Embryonic facial prominence (tissue), 1 donor: ENCODE data around the gene LRIG3.
"Not testable (repeated sequence)": the region's sequence is repeated elsewhere in the genome, so short reads cannot be mapped to it uniquely, and the experiment has no call there.

ENCODE experiments used
- DNase-seq: peaks from one replicate; pipeline ENCODE4 v3.0.0-alpha.2; 2016; ENCODE audit errors: extremely low spot score

Gene LRIG3

GRCh38 chr12:58906917-58907316 is 13.4 kb downstream of the LRIG3 start:
- DNase-seq: no peak

DNA sequence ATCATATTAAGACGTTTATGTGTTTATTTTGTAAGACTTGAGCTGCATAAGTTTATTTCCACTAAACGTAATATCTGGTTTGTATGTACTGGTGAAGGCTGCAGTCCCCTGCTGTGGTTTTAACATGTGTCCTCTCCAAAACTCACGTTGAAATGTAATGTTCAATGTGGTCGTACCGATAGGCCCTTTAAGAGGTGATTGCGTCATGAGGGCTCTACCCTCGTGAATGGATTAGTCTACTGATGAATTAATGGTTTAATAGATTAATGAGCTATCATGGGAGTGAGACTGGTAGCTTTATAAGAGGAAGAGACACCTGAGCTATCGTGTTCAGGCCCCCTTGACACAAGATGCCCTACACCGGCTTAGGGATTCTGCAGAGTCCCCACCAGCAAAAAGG is 14.9 kb downstream of the LRIG3 start:
- DNase-seq: no peak

DNA sequence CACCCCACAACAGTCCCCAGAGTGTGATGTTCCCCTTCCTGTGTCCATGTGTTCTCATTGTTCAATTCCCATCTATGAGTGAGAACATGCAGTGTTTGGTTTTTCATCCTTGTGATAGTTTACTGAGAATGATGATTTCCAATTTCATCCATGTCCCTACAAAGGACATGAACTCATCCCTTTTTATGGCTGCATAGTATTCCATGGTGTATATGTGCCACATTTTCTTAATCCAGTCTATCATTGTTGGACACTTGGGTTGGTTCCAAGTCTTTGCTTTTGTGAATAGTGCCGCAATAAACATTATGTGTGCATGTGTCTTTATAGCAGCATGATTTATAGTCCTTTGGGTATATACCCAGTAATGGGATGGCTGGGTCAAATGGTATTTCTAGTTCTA is 17.6 kb downstream of the LRIG3 start:
- DNase-seq: not testable (repeated sequence)

GRCh38 chr12:58901664-58902063 is 18.6 kb downstream of the LRIG3 start:
- no peak for DNase-seq

- DNase-seq: no peak
These were observed 22.3 kb downstream of the LRIG3 start for GRCh38 chr12:58897969-58898368.

GRCh38 chr12:58896278-58896677 is 24.0 kb downstream of the LRIG3 start:
- no peak for DNase-seq

DNA sequence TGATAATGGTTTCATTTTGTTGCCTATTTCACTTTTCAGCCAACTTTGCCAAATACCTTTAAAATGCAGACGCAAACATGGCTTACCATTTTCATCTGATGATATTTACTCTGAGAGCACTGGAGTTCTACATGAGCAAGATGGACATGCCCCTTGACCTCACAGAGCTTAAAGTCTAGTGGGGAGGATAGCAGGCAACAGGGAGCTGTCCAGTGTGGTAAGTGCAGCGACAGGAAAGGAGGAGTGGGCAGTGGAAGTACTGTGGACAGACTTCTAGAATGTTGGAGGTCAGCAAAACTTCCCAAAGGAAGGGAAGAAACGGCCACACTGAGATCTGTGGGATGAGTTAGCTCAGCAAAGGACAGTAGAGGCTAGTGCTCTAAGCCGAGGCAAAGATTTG is 25.3 kb downstream of the LRIG3 start:
- no peak for DNase-seq

DNA sequence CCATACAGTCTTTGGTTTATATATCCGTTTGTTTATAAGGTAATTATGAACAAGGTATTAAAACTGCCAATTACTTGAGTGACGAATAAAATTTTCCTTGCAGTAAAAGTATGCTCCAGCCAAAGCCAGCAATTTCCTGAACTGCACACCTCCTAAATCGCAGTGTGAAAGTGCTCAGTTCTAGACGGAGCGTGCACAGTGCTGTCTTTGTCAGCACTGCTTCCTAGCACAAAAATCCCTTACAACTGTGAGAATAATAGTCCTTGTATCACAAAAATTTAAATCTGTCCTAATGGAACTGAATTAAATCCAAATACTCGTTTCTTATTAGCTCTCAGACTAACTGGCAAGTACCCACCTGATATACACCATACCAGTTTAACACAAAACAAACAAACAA is 26.3 kb downstream of the LRIG3 start:
- DNase-seq: no peak

- no peak for DNase-seq
These were observed 26.8 kb downstream of the LRIG3 start for GRCh38 chr12:58893495-58893894.

DNA sequence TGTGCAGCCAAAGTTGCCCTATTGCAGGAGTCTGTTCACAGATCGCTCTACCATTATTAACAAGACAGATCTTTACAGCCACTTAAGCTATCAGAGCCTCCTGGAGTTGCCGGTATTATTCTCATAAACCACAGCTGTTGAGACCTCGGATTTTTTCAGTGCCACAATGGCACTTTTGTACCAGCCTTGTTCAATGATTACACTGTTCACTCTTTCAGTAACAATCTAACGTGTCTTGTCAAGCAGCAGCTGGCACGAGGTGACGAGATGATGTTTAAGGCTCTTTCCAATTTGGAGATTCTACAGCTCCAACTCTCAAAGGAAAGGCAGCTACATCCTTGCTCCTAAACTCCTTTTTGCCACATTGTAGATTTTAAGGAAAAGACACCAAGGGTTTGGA is 30.7 kb downstream of the LRIG3 start:
- DNase-seq: no peak

DNA sequence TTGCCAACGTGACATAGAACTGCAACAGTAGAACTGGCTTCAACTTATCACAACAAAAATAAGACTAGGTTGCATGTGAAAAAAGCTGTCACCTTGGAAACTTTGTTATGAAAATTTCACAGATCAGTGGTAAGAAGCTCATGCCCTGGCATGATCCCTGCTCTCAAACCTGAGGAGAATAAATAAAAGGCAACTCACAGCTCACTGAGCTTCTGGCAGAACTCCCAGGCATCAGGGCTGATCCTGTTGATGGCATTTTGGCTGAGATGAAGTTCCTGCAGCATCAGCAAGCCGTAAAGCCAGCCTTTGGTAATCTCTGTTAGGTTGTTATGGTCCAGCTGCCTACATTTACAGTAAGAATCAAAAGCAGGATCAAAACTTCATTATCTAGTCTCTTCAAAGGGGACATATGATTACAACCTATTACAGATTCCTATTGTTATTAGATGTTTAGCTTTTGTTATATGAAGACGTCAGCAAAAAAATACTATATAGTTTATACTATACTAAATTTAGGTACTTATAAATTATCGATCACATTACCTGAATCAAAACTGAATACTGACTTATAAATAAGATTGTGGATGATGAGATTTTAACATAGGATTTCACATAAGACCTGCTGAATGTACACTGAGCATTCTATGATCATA is 32.0 kb downstream of the LRIG3 start:
- DNase-seq: no peak

GRCh38 chr12:58887068-58887467 is 33.2 kb downstream of the LRIG3 start:
- no peak for DNase-seq

GRCh38 chr12:58886474-58886873 is 33.8 kb downstream of the LRIG3 start:
- no peak for DNase-seq

- DNase-seq: no peak
These were observed 35.4 kb downstream of the LRIG3 start for GRCh38 chr12:58884916-58885315.

DNA sequence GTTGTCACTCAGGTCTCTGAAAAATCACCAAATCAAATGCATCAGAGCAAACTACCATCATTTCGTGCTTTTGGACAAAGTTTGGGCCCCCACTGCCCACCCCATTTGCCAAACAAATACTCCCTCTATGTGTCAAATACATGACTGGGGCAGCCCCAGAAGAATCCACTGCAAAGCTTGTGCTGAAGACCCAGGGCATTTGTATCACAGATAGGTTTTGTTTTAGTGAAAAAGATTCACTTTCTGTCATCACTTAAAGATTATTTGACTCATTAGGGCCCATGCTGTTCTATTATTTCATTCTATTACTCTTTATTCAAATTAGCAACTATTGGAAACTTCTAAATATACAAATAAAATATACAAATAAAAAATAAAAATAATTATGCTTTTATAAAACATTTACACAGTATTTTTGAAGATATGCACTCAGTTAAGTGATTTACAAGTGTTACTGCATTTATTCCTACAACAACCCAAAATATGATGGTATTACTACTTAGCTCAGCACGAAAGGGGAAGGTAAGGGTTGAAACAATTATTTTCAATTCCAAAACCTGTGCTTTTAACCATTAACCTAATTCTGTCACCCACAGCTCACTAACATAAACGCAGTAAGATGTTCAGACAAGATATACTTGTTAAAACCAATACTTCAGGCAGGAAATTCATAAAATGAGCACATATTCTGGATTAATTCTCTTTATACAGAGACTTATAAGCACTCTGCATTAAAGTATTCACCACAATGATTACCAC is 36.5 kb downstream of the LRIG3 start:
- no peak for DNase-seq

DNA sequence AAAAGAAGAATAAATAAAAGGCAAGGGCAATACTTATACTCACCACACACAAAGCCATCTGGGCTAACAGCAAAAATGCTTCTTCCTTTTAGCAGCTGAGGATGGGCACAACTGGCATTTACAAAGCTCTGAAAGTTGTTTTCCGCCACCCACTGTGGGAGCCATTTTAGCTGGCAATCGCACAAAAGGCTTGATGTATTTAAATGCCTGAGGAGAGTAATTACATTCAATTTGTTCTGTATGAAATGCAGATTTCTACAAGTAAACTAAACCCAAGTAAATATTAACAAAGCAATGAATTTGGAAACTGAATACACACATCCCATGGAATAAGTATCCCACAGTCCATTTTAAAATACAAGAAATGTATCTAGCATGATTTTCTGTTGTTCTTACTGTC is 37.5 kb downstream of the LRIG3 start:
- no peak for DNase-seq

DNA sequence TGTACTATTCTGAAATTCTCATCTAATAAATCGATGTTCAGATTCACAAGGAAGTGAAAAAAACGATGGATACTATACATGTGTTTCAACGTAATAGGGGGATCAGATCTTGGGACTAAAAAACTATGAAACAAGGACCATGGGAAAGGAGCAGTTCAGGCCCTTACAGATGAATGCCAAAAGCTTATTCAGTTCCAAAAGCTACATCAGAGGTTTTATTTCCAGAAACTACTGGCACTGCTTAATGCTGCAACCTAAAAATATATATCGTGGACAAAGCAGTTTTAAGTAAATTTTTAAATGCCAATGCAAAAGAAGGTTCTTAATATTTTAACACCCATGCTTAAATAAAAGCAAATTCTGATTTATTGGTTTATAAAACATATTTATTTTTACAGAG is 38.5 kb downstream of the LRIG3 start:
- DNase-seq: no peak

- no peak for DNase-seq
These were observed 39.7 kb downstream of the LRIG3 start for GRCh38 chr12:58880639-58881038.

GRCh38 chr12:58877243-58877743 is 43.0 kb downstream of the LRIG3 start:
- no peak for DNase-seq

- no peak for DNase-seq
These were observed 46.8 kb downstream of the LRIG3 start for GRCh38 chr12:58873496-58873895.

GRCh38 chr12:58871556-58871955 is 48.7 kb downstream of the LRIG3 start:
- no peak for DNase-seq

GRCh38 chr12:58870595-58870994 is 49.7 kb downstream of the LRIG3 start:
- no peak for DNase-seq

- no peak for DNase-seq
These were observed 59.5 kb downstream of the LRIG3 start for GRCh38 chr12:58860788-58861240.
